Prostate gland (tissue), 2 donors: ENCODE data around the gene ITGB8.

Experiments used
- CTCF ChIP-seq, 4 experiments: fragments of 200-600 bp in 2 of 4; fragments of 450-650 bp in 2 of 4; sonication (generic) in 2 of 4; IDR thresholded peaks; 1 replicate in 3 of 4; 2 replicates in 1 of 4; pipeline ENCODE4 v1.5.1; 2016 to 2019; ENCODE audit warnings: antibody characterized with exemption in 4 of 4, mild to moderate bottlenecking in 2 of 4, moderate library complexity in 2 of 4
- POLR2A ChIP-seq: fragments of 450-650 bp; IDR thresholded peaks from one replicate; pipeline ENCODE4 v1.6.1; 2016; ENCODE audit warnings: antibody characterized with exemption, mild to moderate bottlenecking
- POLR2AphosphoS5 ChIP-seq: sonication (generic); formaldehyde crosslinking; IDR thresholded peaks from one replicate; pipeline ENCODE4 v1.6.1; 2017; ENCODE audit warnings: antibody characterized with exemption

DNA sequence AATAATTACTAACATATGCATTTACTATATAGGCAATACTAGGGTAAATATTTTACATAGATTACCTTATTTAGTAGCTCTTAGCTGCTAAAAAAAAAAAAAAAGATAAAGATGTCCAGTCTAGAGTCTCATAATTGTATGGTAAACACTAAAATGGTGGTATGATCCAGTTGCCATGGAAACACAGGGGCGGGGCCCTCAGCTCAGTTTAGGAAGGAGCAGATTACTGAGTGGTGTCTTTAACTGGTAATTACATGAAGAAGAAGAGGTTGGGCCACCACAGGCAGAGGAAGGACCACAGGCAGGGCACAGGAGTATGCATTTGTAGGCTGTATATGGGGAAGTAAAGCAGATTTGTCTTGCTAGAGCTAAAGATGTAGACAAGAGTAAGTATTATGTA is 43.7 kb downstream of the ITGB8 start:
- TF ChIP-seq POLR2AphosphoS5 (no peak), CTCF (IDR thresholded peaks at IDR 0.05) (no peak), POLR2A (no peak)
